T-helper 1 cell treated with Interleukin-12 subunit alpha and Interleukin-12 subunit beta and Interleukin-4 antibody, amounts not matched to agents 30 μg/mL and 1 μg/mL, for 36 hours (primary cell): Measurements from ENCODE around the gene SLC4A1.

Experiments
- H3K27ac Mint-ChIP-seq: one replicate; pipeline ENCODE4 v1.8.0; 2021; ENCODE audit warnings: mild to moderate bottlenecking, mixed read lengths
- H3K27me3 Mint-ChIP-seq: one replicate; pipeline ENCODE4 v1.8.0; 2021; ENCODE audit warnings: low read depth, mixed read lengths
- H3K36me3 Mint-ChIP-seq: one replicate; pipeline ENCODE4 v1.8.0; 2021; ENCODE audit warnings: low read depth, mixed read lengths
- H3K4me1 Mint-ChIP-seq: one replicate; pipeline ENCODE4 v1.8.0; 2021; ENCODE audit warnings: low read depth, mixed read lengths
- H3K4me3 Mint-ChIP-seq: one replicate; pipeline ENCODE4 v1.8.0; 2021; ENCODE audit warnings: mild to moderate bottlenecking, moderate library complexity, mixed read lengths
- H3K9me3 Mint-ChIP-seq: one replicate; pipeline ENCODE4 v1.8.0; 2021; ENCODE audit warnings: mixed read lengths

The SLC4A1 gene

DNA sequence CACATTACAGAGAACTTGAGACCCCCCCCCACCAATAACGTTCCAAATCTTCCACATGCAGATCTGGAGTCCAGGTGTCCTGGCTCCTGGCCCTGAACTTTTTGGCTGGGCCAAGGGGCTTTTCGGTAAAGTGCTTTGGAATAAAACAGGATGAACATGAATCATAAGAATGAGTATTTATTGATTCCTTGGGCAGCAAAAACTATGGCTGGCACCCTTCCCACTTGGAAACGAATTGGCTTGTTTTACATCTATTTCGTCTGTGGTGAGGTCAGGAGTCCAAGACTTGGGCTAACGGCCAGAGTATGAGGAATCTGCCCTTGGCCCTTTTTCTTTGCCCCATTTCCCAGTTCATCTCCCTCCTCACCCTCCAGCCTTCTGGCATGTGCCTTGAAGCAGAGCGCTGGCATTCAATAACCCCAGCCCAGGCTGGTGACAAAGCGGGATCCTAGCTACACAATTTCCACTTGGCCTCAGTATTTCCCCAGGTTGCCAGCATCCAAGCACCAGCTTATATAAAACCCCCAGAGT is 44.3 kb downstream of the SLC4A1 start:
- no peak overlapping the region for H3K27ac Mint-ChIP-seq
- H3K4me3 Mint-ChIP-seq, result no peak overlapping the region

DNA sequence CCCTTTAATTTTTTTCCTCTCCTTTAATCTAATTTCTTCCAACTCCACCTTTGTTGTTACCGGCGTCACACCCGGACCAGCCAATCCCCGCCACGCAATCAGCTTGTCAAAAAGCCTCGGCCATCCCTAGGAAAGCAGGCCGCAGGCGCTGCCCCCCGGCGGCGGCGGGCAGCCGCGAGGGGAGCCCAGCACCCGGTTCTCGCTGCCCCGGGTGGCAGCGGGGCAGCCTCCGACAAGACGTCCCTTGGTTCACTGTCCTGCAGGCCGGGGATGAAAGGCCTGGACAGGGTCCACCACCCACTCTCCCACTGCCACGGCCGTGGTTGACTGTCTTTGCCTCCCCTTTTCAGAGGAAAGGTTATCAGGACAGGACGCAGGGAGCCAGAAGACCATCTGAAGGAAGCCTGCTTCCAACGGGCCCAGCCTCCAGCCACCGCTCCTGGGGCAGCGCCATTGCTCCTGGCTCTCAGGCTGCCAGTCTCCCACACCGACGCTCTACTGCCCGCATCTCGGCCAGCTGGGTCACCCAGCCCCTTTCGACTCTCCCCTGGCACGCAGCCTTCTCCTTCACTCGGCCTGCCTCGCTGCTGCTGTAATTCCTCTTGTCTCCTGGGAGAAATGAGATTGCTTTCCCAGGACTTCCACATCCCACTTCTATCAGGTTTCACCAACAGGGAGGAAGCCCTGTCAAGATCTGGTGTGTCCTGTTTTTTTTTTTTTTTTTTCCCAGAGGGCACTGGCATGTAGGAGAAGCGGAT is 45.6 kb downstream of the SLC4A1 start:
- Mint-ChIP-seq H3K27me3 (peaks cover 6% of the 10 kb centered on the region), H3K36me3 (peaks cover 7% of the 10 kb centered on the region), H3K27ac (peak overlapping the region; percentile 91), H3K4me3 (peak overlapping the region; percentile 91), H3K4me1 (peaks cover 12% of the 10 kb centered on the region), H3K9me3 (no peaks in the 10 kb centered on the region)

More for the DNA sequence above, 44.3 kb downstream of the SLC4A1 start:
- Mint-ChIP-seq H3K9me3 (no peaks in the 10 kb centered on the region), H3K36me3 (peaks cover 3% of the 10 kb centered on the region), H3K4me1 (peaks cover 8% of the 10 kb centered on the region), H3K27me3 (peaks cover 6% of the 10 kb centered on the region)

DNA sequence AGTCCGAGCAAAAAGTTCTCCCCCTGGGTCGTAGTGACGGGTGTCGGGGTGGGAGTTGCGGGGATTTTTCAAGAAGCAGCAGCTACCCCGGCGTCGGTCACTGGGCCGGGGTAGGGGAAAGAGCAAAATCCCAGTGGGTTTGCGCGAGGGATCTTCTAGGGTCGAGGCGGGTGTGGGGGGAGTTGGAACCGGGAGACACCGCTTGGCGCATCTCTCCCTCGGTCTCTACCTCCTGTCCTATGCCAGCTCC is 46.1 kb downstream of the SLC4A1 start:
- peak overlapping the region; percentile 91 for H3K27ac Mint-ChIP-seq
- no peaks in the 10 kb centered on the region for H3K9me3 Mint-ChIP-seq
- H3K36me3 Mint-ChIP-seq, result peaks cover 11% of the 10 kb centered on the region
- H3K27me3 Mint-ChIP-seq, result peaks cover 6% of the 10 kb centered on the region
- peaks cover 16% of the 10 kb centered on the region for H3K4me1 Mint-ChIP-seq
- H3K4me3 Mint-ChIP-seq, result peak overlapping the region; percentile 91

DNA sequence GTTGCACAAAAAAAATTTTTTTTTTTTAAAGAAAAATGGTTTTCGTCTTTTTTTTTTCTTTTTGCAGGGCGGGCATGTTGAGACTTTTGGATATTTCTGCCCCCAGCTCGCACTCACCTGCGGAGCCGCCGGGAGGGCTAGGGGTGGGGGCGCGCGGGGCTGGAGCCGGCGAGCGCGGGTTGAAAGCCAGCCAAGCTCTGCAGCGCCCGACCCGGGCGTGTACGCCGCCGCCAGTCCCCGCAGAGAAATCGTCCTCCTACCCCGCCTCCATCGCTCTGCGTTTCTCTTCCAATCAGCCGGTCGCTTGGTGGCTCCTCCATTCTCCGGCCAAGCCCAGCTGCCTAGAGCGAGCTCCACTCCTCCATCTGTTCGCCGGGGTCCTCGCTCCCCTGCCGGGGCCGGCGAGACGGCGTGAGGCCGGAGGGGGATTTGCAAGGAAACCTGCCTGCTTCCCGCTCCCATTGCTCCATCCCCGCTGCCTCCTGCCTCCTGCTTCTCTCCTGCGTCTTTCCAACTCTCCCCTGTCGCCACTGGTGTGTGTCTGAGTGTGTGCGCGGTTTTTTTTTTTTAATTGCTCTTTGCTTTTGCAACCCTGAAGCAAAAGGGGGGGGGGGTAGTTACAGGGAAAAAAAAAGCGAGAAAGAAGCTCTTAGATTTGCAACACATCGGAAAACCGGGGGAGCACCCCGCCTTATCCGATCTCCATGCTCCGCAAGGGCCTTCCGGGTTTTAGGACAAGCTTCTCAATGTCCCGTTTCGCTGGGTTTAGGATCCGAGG is 46.7 kb downstream of the SLC4A1 start:
- Mint-ChIP-seq H3K36me3 (peaks cover 16% of the 10 kb centered on the region), H3K27ac (peak overlapping the region; percentile 91), H3K4me1 (peaks cover 20% of the 10 kb centered on the region), H3K9me3 (no peaks in the 10 kb centered on the region), H3K27me3 (peaks cover 6% of the 10 kb centered on the region), H3K4me3 (peak overlapping the region; percentile 91)

DNA sequence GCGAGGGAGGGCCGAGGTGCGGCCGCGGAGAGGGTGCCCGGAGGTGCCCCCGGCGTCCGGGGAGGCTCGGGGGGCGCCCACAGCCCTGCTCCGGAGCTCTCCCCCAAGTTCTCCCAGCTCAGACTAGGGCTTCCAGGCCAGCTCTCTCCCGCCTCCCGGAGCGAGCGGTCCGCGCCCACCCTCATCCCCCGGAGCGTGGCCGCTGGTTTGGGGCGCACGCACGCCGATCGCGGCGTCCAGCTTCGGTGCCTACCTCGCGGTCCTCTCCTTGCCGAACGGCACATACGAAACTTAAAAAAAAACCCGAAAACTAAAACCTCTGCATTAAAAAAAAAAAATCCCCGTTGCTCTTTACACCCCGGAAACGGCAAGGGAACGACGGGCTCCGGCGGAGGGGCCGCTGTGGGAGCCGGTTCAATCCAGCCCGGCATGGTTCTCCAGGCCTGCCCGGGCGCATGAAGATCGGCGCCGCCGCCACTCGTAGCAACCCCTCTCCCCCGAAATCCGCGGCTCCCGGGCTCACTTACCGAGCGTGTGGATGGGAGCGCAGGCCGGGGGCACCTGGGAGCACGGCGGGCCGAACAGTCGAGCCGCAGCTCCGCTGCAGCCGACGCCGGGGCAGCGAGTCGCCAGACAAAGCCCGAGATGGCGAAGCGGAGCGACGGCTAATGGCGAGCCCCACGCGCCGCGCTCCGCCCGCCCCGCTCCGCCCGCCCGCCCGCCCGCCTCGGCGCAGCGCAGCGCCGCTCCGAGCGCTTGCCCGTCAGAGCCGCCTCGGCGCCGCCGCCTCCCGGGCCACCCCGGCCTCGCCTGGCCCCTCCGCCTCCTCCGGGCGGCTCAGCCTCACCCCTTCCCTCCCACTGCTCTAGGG is 47.5 kb downstream of the SLC4A1 start:
- Mint-ChIP-seq H3K36me3 (peaks cover 25% of the 10 kb centered on the region), H3K4me1 (peaks cover 28% of the 10 kb centered on the region), H3K27ac (peak overlapping the region; percentile 91), H3K4me3 (peak overlapping the region; percentile 91), H3K9me3 (no peaks in the 10 kb centered on the region), H3K27me3 (peaks cover 6% of the 10 kb centered on the region)

DNA sequence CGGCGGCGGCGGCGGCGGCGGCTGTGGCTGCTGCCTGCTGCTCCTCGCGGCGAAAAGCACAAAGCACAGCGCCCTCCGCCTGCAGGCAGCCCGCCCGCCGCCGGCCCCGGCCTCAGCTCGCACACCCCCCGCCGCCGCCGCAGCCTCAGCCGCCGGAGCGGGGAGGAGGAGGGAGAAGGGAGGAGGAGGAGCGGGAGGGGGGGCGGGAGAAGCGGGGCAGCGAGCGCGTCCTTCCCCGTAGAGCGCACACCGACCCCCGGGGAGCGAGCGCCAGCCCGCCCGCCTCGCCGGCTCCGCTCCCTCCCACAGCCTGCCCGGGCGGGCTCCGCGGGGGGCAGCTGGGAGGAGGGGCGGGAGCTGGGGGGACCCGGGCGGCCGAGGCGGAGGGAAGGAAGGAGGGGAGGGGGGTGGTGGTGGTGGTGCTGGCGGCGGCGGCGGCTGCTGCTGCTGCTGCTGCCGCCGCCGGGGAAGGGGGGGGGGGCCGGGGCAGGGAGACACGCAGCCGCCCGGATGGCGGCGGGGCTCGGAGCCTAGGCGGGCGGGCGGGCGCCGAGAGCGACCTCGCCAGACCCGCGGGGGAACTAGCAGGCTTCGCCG is 48.2 kb downstream of the SLC4A1 start, which contains the start of gene UBTF:
Gene UBTF (minus strand): TSS at position 60 of the 597 bp plus-strand sequence. CDS start 1,446 bp downstream, outside the sequence.
- no peaks in the 10 kb centered on the region for H3K9me3 Mint-ChIP-seq
- H3K4me3 Mint-ChIP-seq, result peak within 1 kb of the TSS; percentile 90
- peaks cover 34% of the 10 kb centered on the region for H3K4me1 Mint-ChIP-seq
- H3K36me3 Mint-ChIP-seq, result peaks cover 31% of the 10 kb centered on the region
- H3K27me3 Mint-ChIP-seq, result peaks cover 6% of the 10 kb centered on the region
- peak within 1 kb of the TSS; percentile 91 for H3K27ac Mint-ChIP-seq

DNA sequence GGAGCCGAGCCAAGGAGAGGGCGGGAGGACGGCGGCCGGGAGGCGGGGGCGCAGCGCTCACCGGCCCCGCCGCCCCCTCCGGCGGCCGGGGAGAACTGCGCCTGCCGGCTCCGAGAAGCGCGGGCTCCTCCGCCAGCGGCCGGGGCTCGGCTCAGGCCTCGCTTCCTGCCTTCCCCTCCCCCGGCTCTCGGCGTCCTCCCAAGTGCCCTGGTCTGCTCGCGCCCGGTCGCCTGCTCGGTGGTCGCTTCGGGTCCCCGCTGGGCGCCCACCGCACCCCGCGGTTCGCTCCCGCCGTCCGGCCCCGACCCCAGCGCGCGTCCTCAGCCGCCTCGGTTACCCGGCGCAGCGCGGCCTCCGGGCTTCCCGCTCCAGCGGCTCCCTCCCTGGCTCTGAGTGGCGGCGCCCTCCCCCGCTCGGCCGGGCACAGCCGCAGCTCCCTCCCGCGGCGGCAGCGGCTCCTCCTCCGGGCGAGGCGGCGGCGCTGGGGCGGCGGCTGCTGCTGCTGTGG is 48.8 kb downstream of the SLC4A1 start:
- H3K27me3 Mint-ChIP-seq, result peaks cover 6% of the 10 kb centered on the region
- peaks cover 35% of the 10 kb centered on the region for H3K4me1 Mint-ChIP-seq
- H3K9me3 Mint-ChIP-seq, result no peaks in the 10 kb centered on the region
- H3K27ac Mint-ChIP-seq, result no peak overlapping the region
- H3K36me3 Mint-ChIP-seq, result peaks cover 37% of the 10 kb centered on the region
- H3K4me3 Mint-ChIP-seq, result no peak overlapping the region

DNA sequence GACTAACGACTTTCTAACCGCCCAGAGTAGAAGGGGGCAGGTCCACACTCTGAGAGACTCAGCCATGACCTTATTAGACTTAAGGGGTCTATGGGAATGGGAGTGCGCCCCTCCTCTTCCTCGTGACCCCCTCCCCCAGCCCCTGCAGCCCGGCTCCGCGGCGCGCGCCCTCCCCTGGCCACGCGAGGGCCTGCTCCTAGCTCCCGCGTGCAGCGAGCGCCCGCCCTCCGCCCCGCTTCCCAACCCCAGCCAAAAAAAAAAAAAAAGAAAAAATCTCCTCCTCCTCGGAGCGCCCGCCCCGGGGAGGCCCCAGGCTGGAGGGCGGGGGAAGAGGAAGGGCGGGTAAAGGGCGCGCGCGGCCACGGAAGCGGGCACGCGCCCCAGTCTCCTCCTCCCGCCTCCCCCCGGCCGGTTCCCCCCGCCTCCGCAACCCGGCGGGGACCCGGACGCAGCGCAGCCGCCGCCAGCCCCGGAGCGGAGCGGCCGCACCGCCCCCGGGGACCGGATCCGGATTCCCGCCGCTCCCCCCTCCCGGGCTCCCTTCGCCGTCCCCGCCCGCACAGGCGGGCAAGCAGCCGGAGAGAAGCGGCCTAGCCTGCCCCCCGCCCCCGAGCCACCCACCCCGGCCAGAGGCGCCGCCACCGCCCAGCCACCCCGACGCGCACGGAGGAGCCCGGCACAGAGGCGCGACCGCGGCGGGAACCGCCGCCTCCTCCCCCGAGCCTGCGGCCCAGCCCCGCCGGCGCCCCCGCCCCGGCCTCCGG is 49.4 kb downstream of the SLC4A1 start:
- Mint-ChIP-seq H3K4me1 (peaks cover 42% of the 10 kb centered on the region), H3K36me3 (peaks cover 43% of the 10 kb centered on the region), H3K27me3 (peaks cover 3% of the 10 kb centered on the region), H3K9me3 (no peaks in the 10 kb centered on the region), H3K4me3 (peak overlapping the region; percentile 90), H3K27ac (peak overlapping the region; percentile 83)

DNA sequence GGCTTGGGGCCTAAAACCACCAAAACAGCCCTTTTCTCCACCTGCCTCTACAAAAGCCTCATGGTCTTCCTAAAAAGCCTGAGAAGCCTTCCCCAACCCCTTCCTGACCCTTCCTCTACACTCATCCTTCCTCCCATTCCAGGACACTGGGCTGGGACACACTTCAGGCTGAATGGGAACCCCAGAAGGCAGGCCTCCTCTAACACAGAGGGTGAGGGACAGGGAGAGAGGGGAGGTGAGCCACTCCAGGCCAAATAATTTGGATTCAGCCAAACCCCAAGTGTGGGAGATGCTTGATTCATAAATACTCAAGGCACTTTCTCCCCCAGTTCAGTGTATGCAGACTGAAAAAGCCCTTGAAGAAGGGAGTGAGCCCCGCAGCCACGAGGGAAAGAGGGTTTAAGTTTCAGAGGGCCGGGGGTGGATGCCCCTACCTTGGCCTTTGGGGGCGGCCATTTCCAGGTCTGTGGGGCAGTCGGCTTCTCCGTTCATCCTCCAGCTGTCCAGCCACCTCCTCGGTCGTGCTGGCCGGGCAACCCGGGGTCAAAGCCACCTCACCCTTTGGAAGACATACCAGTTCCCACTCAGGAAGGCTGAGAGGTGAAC is 50.1 kb downstream of the SLC4A1 start:
- Mint-ChIP-seq H3K4me3 (peak overlapping the region; percentile 90), H3K36me3 (peaks cover 50% of the 10 kb centered on the region), H3K9me3 (no peaks in the 10 kb centered on the region), H3K27ac (peak overlapping the region; percentile 83), H3K27me3 (no peaks in the 10 kb centered on the region), H3K4me1 (peaks cover 45% of the 10 kb centered on the region)

DNA sequence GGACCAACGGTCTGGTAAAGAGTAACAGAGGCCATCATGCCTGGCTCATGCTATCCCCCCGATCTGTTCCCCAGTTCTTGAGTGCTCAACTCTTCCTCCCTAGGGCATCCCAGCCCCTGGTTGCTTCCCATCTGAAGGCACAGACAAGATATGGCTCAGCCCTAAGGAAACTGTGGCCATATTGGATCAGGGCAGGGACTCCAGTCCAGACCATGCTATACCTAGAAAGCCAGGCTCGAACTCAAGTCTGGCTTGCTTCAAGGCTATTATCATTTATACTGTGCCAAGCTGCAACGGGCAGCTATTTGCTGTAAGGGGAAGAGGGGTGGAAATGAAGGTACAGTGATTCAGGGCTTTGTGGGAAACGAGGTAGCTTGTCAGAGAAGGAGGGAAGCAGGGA is 51.2 kb downstream of the SLC4A1 start:
- peak overlapping the region; percentile 85 for H3K27ac Mint-ChIP-seq
- no peaks in the 10 kb centered on the region for H3K9me3 Mint-ChIP-seq
- no peaks in the 10 kb centered on the region for H3K27me3 Mint-ChIP-seq
- peak overlapping the region; percentile 90 for H3K4me3 Mint-ChIP-seq
- peaks cover 53% of the 10 kb centered on the region for H3K36me3 Mint-ChIP-seq
- H3K4me1 Mint-ChIP-seq, result peaks cover 39% of the 10 kb centered on the region

DNA sequence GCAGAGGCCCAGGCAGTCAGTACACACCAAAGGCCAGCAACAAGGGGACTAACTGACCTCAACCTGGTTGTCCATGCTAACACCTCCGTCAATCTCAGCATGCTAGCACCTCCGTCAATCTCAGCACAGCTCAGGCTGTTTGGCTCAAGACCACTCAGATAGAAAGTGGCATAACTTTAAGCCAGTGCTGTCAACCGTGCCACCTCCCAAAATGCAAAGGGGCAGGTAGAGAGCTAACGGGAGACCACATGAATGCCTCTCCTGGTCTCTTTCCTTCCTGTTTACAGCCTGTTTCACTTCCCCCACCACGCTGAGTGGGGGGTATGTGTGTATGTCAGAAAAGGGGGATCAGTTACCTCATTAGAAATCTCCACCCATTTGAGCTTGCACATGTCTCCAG is 51.8 kb downstream of the SLC4A1 start:
- H3K27ac Mint-ChIP-seq, result peak overlapping the region; percentile 76
- no peaks in the 10 kb centered on the region for H3K9me3 Mint-ChIP-seq
- H3K27me3 Mint-ChIP-seq, result no peaks in the 10 kb centered on the region
- peaks cover 58% of the 10 kb centered on the region for H3K36me3 Mint-ChIP-seq
- peaks cover 39% of the 10 kb centered on the region for H3K4me1 Mint-ChIP-seq
- peak overlapping the region; percentile 90 for H3K4me3 Mint-ChIP-seq

DNA sequence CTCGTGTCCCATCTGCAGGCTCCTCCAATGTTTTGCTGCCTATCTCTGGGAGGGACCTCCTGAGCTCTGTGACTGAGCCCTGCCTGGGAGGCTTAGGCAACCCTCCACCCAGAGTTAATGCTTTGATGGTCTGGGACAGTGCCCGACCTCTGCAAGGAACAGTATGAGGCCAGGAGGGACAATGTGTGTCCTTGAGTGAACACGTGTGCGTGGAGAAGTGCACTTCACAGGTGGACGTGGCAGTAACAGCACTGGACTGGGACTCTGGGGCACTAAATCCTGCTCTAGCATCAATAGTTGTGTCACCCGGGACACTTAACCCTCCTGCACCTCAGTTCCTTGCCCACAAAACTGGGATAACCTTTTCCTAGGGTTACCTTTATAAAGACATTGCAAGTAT is 53.0 kb downstream of the SLC4A1 start:
- H3K4me1 Mint-ChIP-seq, result peaks cover 43% of the 10 kb centered on the region
- H3K27me3 Mint-ChIP-seq, result no peaks in the 10 kb centered on the region
- H3K36me3 Mint-ChIP-seq, result peaks cover 61% of the 10 kb centered on the region
- no peaks in the 10 kb centered on the region for H3K9me3 Mint-ChIP-seq
- peak overlapping the region; percentile 26 for H3K27ac Mint-ChIP-seq
- H3K4me3 Mint-ChIP-seq, result peak overlapping the region; percentile 25

DNA sequence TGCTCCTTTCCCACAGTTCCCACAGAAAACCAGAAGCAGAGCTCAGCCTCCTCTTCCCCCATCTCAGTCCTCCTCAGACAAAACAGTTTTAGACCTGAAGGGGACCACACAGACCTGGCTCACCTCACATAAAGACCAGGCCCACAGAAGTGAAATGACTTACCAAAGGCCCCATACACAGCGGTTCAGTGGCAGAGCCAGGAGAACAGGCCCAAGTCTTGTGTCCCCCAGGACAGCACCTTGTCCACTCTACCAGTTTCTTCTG is 53.8 kb downstream of the SLC4A1 start:
- H3K27me3 Mint-ChIP-seq, result no peaks in the 10 kb centered on the region
- no peak overlapping the region for H3K4me3 Mint-ChIP-seq
- H3K9me3 Mint-ChIP-seq, result no peaks in the 10 kb centered on the region
- H3K27ac Mint-ChIP-seq, result peak overlapping the region; percentile 47
- H3K4me1 Mint-ChIP-seq, result peaks cover 47% of the 10 kb centered on the region
- peaks cover 67% of the 10 kb centered on the region for H3K36me3 Mint-ChIP-seq
